Activated naive CD4-positive, alpha-beta T cell treated with Interleukin-2 at 50 U/mL for 16 hours (primary cell): Measurements from ENCODE around the gene SCN1B.
"Not testable (repeated sequence)": the region's sequence is repeated elsewhere in the genome, so short reads cannot be mapped to it uniquely, and the experiment has no call there.

Source experiments
- DNase-seq: peaks from one replicate; pipeline ENCODE4 v3.0.0-alpha.2; 2020

Gene SCN1B

GRCh38 chr19:35039881-35040825, 9.9 kb downstream of the SCN1B start:
- no peak for DNase-seq

DNA sequence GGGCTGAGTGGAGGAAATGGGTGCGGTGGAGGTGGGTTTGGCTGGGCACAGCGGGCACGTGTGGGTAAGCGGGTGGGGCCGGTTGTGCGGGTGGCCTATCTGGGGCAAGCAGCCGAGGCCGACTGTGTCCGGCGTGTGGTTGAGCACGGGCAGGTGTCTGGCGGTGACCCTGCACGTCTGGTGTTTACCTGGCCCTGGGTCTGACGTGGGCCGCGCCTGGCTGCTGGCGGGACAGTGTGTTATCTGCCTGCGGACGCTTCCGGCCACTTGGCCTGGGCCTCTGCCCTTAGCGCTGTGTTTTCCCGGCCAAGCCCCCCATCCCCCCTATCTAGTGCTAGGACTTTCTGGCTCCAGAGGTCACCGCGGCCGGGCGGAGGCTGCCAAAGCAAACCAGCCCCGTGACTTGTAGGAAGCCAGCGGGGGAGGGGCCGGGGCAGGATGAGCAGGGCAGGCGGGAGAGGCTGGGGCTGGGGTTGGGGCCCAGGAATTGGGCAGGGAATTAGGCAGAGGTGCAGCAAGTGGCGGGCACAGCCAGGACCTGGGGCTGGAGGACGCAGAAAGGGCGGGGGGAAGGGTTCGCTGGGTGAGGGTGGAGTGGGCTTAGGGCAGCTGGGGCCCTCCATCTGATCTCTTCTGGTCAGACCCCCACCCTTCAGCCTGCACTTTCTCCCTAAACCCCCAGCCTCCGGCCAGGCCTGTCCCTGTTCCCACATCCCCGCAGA, 10.7 kb downstream of the SCN1B start:
- DNase-seq, result peak; percentile 28

DNA sequence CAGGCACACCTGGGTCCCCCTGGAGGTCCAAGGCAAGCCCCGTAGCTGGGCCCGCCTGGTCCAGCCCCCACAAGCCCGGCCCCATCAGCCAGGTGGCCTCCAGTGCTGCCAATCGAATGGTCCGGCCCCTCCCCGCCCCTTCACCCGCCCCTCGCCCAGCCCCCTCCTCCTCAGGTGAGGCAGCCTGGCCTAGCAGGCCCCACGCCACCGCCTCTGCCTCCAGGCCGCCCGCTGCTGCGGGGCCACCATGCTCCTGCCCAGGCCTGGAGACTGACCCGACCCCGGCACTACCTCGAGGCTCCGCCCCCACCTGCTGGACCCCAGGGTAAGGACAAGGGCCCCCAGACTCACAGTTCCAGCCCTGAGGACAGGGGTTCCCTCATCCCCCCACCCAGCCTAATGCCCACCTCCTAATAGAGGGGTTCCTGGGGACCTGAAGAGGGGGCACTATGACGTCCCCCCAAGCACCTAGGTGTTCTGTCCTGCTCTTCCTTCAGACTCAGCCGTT, 11.3 kb downstream of the SCN1B start, which contains the start of gene HPN:
TSS of gene HPN (plus strand) at position 174 of the 508 bp plus-strand sequence. CDS start 786 bp downstream, outside the sequence.
- DNase-seq, result no peak

DNA sequence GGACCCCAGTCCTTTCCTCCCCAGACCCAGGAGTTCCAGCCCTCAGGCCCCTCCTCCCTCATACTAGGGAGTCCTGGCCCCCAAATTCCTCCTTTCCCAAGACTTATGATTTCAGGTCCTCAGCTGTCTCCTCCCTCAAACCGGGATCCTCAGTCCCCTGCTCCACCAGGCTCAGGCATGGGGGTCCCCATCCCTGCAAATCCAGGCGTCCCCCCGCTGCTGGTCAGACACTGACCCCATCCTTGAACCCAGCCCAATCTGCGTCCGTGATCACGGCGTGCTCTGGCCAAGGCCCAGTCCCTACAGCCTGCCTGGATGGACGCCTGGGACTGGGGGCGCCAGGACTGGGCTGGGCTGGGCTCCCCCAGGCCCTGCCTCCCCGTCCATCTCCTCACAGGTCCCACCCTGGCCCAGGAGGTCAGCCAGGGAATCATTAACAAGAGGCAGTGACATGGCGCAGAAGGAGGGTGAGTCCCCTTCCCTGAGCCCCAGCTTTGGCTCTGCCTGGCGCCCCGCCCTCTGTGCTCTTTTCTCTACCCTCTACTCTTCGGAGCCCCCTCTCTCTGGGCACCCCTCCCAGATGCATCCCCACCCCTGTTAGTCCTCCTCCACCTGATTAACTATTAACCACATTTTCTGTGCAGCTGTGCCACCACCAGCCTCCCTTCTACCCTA, 11.9 kb downstream of the SCN1B start:
- no peak for DNase-seq

GRCh38 chr19:35042954-35043604, 12.8 kb downstream of the SCN1B start:
- no peak for DNase-seq

- DNase-seq, result no peak
Observed at GRCh38 chr19:35043906-35044305, 13.6 kb downstream of the SCN1B start.

GRCh38 chr19:35044317-35045117, 14.2 kb downstream of the SCN1B start:
- DNase-seq, result peak; percentile 72

DNA sequence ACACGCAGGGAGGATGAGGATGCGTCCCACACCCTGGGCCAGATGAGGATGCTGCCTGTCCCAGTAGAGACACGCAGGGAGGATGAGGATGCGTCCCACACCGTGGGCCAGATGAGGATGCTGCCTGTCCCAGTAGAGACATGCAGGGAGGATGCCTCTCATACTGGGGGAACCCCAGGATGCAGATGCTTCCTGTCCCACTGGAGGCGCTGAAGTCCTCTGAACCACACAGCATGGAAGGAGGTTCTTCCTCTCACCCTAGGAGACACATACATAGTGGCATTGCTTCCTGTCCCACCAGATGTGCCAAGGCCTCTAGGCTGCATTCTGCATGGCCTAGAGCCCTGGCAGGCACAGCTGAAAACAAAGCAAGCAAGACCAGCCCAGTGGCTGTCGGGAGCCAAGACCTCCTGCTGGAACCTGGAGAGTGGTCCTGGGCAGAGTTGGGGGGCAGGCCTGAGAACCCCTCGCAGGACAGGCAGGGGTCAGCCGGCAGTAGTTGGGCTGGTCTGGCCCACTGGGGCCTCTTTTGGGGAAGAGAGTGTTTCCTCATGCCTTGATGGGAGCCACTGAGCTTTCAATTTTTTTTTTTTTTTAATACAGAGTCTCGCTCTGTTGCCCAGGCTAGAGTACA, 15.5 kb downstream of the SCN1B start:
- peak; percentile 33 for DNase-seq

GRCh38 chr19:35046461-35046860, 16.2 kb downstream of the SCN1B start:
- no peak for DNase-seq

GRCh38 chr19:35048911-35049411, 18.7 kb downstream of the SCN1B start:
- no peak for DNase-seq

- DNase-seq, result no peak
Observed at GRCh38 chr19:35049456-35049855, 19.2 kb downstream of the SCN1B start.

- DNase-seq, result not testable (repeated sequence)
Observed at GRCh38 chr19:35050662-35051061, 20.4 kb downstream of the SCN1B start.

- DNase-seq, result not testable (repeated sequence)
Observed at GRCh38 chr19:35051268-35051667, 21.0 kb downstream of the SCN1B start.

DNA sequence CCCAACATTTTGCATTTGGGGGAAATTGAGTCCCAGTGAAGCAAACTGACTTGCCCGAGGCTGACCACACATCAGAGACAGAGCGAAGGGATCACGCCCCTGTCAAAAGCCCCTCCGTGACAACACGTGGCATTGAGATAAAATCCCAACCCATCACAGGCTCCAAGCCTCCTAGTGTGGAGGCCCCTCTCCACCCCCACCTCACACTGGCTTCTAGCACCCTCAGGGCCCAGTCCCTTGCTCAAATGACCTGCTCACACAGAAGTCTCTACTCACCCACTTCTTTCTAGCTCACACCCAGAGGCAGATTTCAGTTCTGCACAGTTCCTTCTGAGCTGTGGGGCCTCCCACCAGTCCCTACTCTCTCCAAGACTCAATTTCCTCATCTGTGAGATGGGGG, 21.5 kb downstream of the SCN1B start:
- DNase-seq, result no peak

DNA sequence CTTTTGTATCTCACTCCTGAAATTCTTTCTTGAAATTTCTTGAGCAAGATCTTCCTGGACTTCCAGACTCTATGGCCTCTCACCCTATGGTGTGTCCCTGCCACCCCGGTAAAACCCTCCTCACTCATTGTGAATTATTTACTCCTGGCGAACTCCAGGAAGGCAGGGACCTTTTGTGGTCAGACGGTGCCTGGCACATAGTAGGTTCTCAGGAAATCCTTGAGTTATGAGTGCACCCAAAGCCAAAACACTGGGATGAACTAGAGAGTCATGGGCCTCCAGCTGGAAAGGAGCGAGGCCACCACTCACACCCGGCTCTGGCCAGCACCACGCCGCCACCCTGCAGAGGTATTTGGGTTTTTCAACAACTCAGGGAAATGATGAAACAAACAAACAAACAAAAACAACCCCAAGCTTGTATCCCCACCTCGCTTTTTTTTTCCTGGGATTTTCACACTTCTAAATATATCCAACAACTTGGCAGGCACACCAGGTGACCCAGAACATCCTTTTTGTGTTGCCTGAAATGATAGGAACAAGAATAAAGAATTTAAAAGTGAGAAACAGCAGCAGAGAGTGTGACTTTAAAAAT, 22.4 kb downstream of the SCN1B start:
- no peak for DNase-seq

DNA sequence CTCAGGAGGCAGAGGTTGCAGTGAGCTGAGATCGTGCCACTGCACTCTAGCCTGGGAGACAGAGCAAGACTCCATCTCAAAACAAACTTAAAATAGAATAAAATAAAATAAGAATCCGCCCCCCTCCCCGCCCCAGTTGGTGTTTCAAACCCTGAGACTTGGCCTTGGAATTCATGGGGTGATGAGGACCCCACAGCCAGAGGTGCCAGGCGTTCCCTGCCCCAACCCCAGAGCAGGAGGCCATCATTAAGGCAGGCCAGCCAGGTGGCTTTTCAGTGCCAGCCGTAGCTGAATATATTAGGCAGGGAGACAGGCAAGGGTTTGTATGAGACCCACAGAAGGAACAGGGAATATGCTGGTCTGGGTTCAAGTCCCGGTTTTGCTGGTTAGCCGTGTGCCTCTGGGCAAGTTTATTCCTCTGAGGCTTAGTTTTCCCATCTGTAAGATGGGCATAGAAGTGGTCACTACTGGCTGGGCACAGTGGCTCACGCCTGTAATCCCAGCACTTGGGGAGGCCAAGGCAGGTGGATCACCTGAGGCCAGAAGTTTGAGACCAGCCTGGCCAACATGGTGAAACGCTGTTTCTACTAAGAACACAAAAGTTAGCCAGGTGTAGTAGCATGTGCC, 23.5 kb downstream of the SCN1B start:
- DNase-seq, result no peak

DNA sequence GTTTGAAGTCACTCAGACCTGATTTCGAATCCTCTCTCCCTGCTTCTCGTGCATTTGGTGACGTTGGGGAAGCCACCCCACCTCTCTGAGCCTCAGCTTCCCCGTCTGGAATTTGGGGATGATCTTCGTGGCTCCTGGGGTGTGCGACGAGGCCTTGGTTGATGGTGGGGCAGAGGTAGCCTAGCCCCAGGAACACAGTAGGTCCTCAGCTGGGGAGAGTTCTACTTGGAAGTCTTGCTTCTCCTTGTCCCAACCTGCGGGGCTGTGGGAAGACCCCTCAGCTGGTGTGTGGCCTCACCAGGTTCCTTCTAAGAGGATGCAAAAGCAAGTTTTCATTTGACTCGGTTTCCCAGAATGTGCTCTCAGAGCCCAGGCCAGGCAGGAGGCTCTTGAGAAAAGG, 24.4 kb downstream of the SCN1B start:
- no peak for DNase-seq

- DNase-seq, result no peak
Observed at GRCh38 chr19:35055715-35056179, 25.5 kb downstream of the SCN1B start.

DNA sequence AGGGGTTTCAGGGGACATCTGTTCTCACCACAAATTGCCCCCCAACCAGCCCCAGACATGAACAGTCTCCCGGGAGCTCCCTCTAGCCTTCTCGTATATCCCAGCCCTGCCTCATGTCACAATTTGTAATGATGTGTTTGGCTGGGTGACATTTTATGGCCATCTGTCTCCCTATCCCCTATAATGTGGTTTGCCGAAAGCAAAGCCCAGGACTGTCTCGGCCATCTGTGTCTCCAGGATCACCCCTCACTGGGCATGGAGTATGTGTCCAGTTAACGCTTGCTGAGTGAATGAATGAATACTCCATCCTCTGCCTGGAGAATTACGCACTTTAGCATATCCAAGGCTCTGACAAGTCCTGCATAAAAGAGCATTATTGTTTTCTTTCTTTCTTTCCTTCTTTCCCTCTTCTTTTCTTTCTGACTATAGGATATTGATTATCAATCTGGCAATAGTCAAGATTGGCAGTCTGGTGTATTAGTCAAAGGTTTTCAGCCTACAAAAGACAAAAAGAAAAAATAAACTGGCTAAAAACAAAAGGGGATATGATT, 26.3 kb downstream of the SCN1B start:
- DNase-seq, result no peak

DNA sequence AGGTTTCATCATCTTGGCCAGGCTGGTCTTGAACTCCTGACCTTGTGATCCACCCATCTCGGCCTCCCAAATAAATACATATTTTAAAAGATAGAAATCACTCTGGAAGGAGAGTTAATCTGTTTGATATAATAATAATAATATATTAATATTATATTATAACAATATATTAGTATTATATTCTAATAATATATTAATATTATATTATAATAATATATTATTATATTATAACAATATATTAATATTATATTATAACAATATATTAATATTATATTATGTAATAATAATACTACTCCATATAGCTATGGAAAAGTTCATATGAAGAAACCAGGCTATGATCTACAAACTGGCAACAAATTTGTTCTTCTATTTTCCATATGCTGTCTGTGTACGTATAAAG, 28.1 kb downstream of the SCN1B start:
- no peak for DNase-seq
